DND-41 (cell line): Measurements from ENCODE around the gene CD74.

ENCODE experiments used
- ATAC-seq: fragments of 200-7000 bp; cut with Tn5 transposase; 3 replicates; pipeline ENCODE4 v1.9.1; 2021; ENCODE audit warnings: low read depth; ENCODE audit not compliant: insufficient read depth
- DNase-seq: peaks from one replicate; pipeline ENCODE4 v3.0.0-alpha.2; 2020
- H2AFZ ChIP-seq: 2 replicates; pipeline ENCODE4 v1.6.0; 2012; ENCODE audit warnings: low read depth, low read length
- H3K27ac ChIP-seq: 2 replicates; pipeline ENCODE4 v1.5.1; 2012; ENCODE audit warnings: low read length, inconsistent platforms
- H3K27me3 ChIP-seq: fragments of 200-600 bp; sonication (generic); 2 replicates; pipeline ENCODE4 v1.6.0; 2012; ENCODE audit warnings: low read length, mild to moderate bottlenecking, inconsistent platforms; ENCODE audit not compliant: insufficient read depth, poor library complexity
- H3K36me3 ChIP-seq: 2 replicates; pipeline ENCODE4 v1.5.1; 2012; ENCODE audit warnings: low read length, inconsistent platforms; ENCODE audit not compliant: insufficient read depth
- H3K4me1 ChIP-seq: 2 replicates; pipeline ENCODE4 v1.5.1; 2012; ENCODE audit warnings: mild to moderate bottlenecking, low read length; ENCODE audit not compliant: insufficient read depth
- H3K4me2 ChIP-seq: 2 replicates; pipeline ENCODE4 v1.6.0; 2012; ENCODE audit warnings: mild to moderate bottlenecking, moderate library complexity, low read length, inconsistent platforms; ENCODE audit not compliant: insufficient read depth
- H3K4me3 ChIP-seq, 2 experiments: fragments of 200-600 bp in 1 of 2; shearing (Covaris generic) in 1 of 2; 2 replicates each; pipeline ENCODE4 v1.5.1; 2012 to 2016; ENCODE audit warnings: inconsistent platforms in 2 of 2, low read length in 2 of 2, mild to moderate bottlenecking in 2 of 2, low read depth in 1 of 2, moderate library complexity in 1 of 2
- H3K79me2 ChIP-seq: 2 replicates; pipeline ENCODE4 v1.6.0; 2012; ENCODE audit warnings: low read length, inconsistent platforms; ENCODE audit not compliant: insufficient read depth
- H3K9ac ChIP-seq: 2 replicates; pipeline ENCODE4 v1.6.0; 2012; ENCODE audit warnings: low read depth, mild to moderate bottlenecking, inconsistent platforms, low read length, moderate library complexity
- H3K9me3 ChIP-seq: 2 replicates; pipeline ENCODE4 v1.5.1; 2012; ENCODE audit warnings: low read length, moderate library complexity, mild to moderate bottlenecking, inconsistent platforms; ENCODE audit not compliant: insufficient read depth, severe bottlenecking
- H4K20me1 ChIP-seq: 2 replicates; pipeline ENCODE4 v1.6.0; 2012; ENCODE audit warnings: low read length; ENCODE audit not compliant: insufficient read depth
- CTCF ChIP-seq: IDR thresholded peaks from 2 replicates; pipeline ENCODE4 v1.5.1; 2012; ENCODE audit warnings: borderline replicate concordance, low read length, moderate library complexity, mild to moderate bottlenecking; ENCODE audit not compliant: poor library complexity, severe bottlenecking; ENCODE audit errors: extremely low read depth
- EZH2 ChIP-seq: IDR thresholded peaks from 3 replicates; pipeline ENCODE4 v1.6.1; 2012; ENCODE audit warnings: borderline replicate concordance, low read depth, mild to moderate bottlenecking, moderate library complexity, low read length, inconsistent platforms; ENCODE audit not compliant: severe bottlenecking

Gene CD74

GRCh38 chr5:150447188-150447587 lies 34.5 kb upstream of the CD74 start:
- Histone ChIP-seq H3K4me3 (no peak overlapping the region; a peak in 1 of 4 replicates), H3K9ac (no peak overlapping the region), H3K27ac (no peak overlapping the region)

DNA sequence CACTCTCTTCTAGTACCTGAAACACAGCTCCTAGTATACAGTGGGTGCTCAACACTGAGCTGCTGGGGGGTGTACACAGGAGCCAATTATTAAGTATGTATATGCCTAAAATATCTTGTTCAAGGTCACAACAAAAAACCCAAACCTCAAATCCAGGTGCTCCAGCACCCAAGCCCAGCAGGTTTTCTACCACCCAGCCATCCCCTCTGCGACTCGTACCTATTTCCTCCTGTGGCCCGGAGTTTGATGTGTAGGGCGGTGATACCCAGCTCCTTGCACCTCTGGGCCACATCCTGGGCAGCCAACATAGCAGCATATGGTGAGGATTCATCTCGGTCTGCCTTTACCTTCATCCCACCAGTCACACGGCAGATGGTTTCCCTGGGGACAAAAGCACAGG lies 33.9 kb upstream of the CD74 start:
- H4K20me1 ChIP-seq, result peaks cover 65% of the 10 kb centered on the region
- no peak for ATAC-seq
- no peak overlapping the region for H3K4me3 ChIP-seq
- peaks cover 67% of the 10 kb centered on the region for H3K36me3 ChIP-seq
- peak overlapping the region; percentile 85 for H3K4me2 ChIP-seq
- H3K4me1 ChIP-seq, result peaks cover 35% of the 10 kb centered on the region
- peaks cover 39% of the 10 kb centered on the region for H3K79me2 ChIP-seq
- TF ChIP-seq EZH2, result no peak
- no peak for TF ChIP-seq CTCF
- H3K27me3 ChIP-seq, result no peaks in the 10 kb centered on the region
- H3K27ac ChIP-seq, result no peak overlapping the region
- peaks cover 3% of the 10 kb centered on the region for H3K9me3 ChIP-seq
- no peak for DNase-seq
- no peak overlapping the region for H3K9ac ChIP-seq
- H2AFZ ChIP-seq, result no peak overlapping the region

More at GRCh38 chr5:150447188-150447587, 34.5 kb upstream of the CD74 start:
- no peak for ATAC-seq
- H3K4me2 ChIP-seq, result peak overlapping the region; percentile 85; the same call in 1 of the 2 replicates
- peaks cover 63% of the 10 kb centered on the region for H3K36me3 ChIP-seq
- H3K79me2 ChIP-seq, result peaks cover 39% of the 10 kb centered on the region
- no peak overlapping the region for H2AFZ ChIP-seq
- no peaks in the 10 kb centered on the region for H3K27me3 ChIP-seq
- peaks cover 59% of the 10 kb centered on the region for H4K20me1 ChIP-seq
- TF ChIP-seq CTCF (peak; percentile 2), EZH2 (no peak)
- peaks cover 35% of the 10 kb centered on the region for H3K4me1 ChIP-seq
- peaks cover 3% of the 10 kb centered on the region for H3K9me3 ChIP-seq
- DNase-seq, result no peak

DNA sequence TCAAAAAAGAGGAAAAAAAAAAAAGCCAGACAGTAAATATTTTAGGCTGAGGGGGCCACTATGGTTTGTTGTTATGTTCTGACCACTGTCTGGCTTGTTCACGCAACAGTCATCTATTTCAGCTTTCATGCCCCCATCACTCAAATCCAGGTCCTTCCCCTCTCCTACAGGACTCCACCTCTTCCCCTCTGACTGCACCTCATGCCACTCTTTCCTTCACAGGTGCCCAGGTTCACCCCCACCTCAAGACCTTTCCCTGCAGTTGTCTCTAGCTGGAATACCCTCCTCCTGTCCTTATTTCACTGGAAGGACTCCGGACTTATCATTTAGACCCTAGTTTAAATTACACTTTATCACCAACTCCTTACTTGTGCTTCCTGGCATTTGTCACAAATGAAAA lies 33.4 kb upstream of the CD74 start:
- no peak overlapping the region for H3K4me3 ChIP-seq
- H3K27ac ChIP-seq, result no peak overlapping the region
- no peaks in the 10 kb centered on the region for H3K27me3 ChIP-seq
- no peak for ATAC-seq
- H3K79me2 ChIP-seq, result peaks cover 39% of the 10 kb centered on the region
- H3K4me2 ChIP-seq, result peak overlapping the region; percentile 85; the same call in 1 of the 2 replicates
- no peak overlapping the region for H3K9ac ChIP-seq
- no peak overlapping the region for H2AFZ ChIP-seq
- peaks cover 66% of the 10 kb centered on the region for H4K20me1 ChIP-seq
- H3K4me1 ChIP-seq, result peaks cover 35% of the 10 kb centered on the region
- TF ChIP-seq EZH2 (no peak), CTCF (no peak)
- DNase-seq, result no peak
- H3K36me3 ChIP-seq, result peaks cover 67% of the 10 kb centered on the region
- peaks cover 3% of the 10 kb centered on the region for H3K9me3 ChIP-seq

GRCh38 chr5:150444770-150445169 lies 32.1 kb upstream of the CD74 start:
- peaks cover 66% of the 10 kb centered on the region for H4K20me1 ChIP-seq
- peaks cover 67% of the 10 kb centered on the region for H3K36me3 ChIP-seq
- H3K79me2 ChIP-seq, result peaks cover 39% of the 10 kb centered on the region
- ATAC-seq (no peak), DNase-seq (no peak)
- H3K9me3 ChIP-seq, result no peaks in the 10 kb centered on the region
- no peak overlapping the region for H2AFZ ChIP-seq
- H3K27me3 ChIP-seq, result no peaks in the 10 kb centered on the region
- H3K4me1 ChIP-seq, result peaks cover 28% of the 10 kb centered on the region
- no peak overlapping the region for H3K27ac ChIP-seq
- H3K9ac ChIP-seq, result no peak overlapping the region
- no peak overlapping the region for H3K4me2 ChIP-seq
- no peak overlapping the region for H3K4me3 ChIP-seq
- TF ChIP-seq EZH2 (no peak), CTCF (no peak)
